Eye (tissue), 1 donor: ENCODE measurements around the gene CASP8AP2.
"Not testable (repeated sequence)": the region's sequence is repeated elsewhere in the genome, so short reads cannot be mapped to it uniquely, and the experiment has no call there.

Experiments
- DNase-seq: peaks from one replicate; pipeline ENCODE4 v3.0.0-alpha.2; 2015

The CASP8AP2 gene

DNA sequence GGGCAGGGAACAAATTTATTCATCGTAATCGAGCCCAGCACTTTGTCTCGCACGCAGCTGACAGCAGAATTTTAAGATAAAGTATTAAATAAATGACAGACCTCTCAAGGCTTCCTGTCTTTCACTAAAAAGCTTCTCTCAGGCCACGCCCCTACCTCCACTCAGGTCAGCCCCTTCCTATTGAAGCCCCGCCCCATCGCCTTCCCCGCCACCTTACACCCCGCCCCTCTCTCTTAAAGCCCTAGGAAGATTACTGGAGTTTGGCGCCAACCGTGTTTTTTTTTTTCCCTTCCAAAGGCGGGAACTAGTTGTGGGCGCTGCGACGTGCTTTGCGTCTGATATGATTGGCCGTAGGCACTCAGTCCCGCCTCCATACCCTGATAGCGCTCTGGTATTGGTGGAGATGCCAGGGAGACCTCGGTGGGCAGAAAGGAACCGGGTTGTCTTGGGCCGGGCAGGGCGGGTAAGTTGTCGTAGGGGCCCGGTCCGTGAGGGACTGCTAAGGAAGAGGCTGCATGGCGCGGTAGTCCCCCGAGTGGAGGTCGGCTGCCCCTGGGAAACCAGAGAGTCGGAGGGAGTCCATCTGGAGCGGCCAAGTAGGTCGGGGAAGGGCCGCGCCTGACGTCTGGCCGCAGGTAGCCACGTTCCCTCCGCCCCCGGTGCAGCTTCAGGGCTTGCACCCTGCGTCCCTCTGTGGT lies at the start of gene CASP8AP2:
CASP8AP2 (plus strand) TSS at position 409 of the 698 bp plus-strand sequence.
- peak; percentile 99 for DNase-seq

DNA sequence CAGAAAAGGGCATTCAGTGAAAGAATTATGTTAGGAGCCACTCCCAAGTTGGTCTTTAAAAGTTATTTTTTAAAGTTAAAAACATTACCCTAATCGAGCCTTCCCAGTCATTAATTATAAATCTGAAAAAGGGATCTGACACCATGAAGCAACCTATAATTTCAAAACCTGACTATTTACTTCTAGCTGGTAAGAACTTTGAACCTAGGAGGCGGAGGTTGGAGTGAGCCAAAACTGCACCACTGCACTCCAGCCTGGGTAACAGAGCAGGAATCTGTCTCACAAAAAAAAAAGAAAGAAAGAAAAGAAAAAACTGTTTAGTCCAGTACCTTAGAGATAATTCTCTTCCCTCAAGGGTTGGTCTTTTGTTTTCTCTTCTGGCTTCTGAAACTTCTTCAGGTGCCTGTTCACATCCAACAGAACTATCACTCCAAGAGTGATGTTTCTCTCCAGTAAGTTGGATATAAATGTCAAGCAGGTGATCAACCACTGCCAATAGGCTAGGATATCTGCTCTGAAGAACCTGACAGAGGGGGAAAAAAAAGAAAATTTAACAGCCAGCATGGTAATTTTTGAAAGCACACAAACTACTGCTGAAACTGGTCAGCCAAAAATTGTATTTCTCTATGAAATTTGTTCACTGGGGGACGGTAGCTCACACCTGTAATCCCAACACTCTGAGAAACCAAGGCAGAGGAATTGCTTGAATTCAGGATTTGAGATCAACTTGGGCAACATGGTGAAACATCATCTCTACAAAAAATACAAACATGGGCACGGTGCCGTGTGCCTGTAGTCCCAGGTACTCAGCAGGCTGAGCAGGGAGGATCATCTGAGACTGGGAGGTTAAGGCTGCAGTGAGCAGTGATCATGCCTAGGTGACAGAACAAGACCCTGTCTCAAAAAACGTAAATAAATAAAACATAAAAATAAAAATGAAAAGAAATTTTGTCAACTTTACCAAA lies 48.3 kb upstream of the CASP8AP2 start:
- no peak for DNase-seq

GRCh38 chr6:89782222-89782621 lies 47.5 kb upstream of the CASP8AP2 start:
- no peak for DNase-seq

GRCh38 chr6:89783293-89783692 lies 46.4 kb upstream of the CASP8AP2 start:
- DNase-seq = not testable (repeated sequence)

GRCh38 chr6:89784838-89785237 lies 44.8 kb upstream of the CASP8AP2 start:
- no peak for DNase-seq

GRCh38 chr6:89786970-89787369 lies 42.7 kb upstream of the CASP8AP2 start:
- DNase-seq = no peak

GRCh38 chr6:89787660-89788328 lies 41.9 kb upstream of the CASP8AP2 start:
- no peak for DNase-seq

DNA sequence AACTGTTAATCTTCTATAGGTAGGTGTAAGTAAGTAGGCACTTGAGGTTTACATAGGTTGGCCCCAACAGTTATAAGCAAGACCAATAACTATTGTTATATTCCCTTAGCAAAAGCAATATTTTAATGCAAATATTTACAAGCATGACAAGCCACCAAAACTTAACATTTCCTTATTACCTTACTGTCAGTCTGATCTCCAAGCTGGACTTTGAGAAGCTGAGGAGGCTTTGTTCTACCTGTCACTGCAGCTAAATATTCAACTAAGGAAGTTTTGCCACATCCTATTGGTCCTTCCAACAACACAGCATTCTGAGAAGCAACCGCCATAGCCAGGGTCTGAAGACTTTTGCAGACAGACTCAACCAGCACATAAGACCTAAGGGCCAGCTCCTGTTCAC lies 39.7 kb upstream of the CASP8AP2 start:
- DNase-seq = no peak

GRCh38 chr6:89790403-89790802 lies 39.3 kb upstream of the CASP8AP2 start:
- DNase-seq = no peak

DNA sequence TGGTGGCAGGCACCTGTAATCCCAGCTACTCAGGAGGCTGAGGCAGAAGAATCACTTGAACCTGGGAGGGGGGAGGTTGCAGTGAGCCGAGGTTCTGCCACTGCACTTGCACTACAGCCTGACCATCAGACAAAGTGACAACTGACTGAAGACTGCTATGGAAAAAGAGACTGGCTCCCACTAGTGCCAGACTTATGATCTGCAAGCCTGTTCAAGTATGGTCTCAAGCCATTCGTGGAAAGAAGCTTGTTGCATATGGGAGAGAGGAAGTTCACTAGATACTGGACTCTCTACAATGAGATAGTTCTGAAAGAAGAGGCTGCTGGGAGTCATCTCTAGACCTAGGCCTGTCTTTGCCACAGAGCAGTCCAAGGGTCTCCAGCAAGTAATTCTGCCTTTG lies 36.8 kb upstream of the CASP8AP2 start:
- peak; percentile 58 for DNase-seq

DNA sequence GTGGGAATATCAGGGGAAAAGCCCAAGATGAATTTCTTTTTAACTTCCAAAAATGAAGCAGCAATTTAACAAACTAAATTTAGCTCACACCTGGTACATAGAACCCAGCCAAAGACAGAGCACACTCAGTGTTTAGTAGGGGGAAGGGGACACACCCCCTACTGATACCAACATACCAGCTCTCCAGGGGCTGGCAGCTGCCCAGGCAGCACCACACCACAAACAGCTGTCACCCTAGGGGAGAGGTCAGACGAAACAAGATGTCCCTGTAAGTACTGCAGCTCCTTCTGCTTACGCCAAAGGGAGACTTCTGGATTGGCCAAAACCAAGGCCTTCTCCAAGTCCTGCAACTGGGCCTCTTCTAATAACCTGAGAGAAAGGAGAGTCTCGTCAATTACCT lies 36.1 kb upstream of the CASP8AP2 start:
- DNase-seq = no peak

DNA sequence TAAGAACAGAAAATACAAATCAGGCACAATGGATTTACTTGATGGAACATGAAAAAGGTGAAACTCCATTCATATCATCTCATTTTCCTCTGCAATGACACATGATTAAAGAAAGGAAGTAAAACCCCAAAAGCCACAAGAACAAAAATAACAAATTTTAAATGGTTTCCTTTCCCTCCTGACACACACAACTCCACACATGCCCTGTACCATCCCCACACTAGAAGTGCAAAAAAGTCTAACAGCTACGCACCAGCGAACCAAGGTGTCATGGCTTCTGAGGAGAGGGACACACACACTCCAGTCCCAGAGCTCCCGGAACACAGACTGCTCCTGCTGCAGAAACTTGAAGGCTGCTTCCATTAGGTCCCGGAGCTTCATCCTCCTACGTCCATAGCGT lies 35.4 kb upstream of the CASP8AP2 start:
- no peak for DNase-seq

- no peak for DNase-seq
Measured at GRCh38 chr6:89797317-89797716, 32.4 kb upstream of the CASP8AP2 start.

DNA sequence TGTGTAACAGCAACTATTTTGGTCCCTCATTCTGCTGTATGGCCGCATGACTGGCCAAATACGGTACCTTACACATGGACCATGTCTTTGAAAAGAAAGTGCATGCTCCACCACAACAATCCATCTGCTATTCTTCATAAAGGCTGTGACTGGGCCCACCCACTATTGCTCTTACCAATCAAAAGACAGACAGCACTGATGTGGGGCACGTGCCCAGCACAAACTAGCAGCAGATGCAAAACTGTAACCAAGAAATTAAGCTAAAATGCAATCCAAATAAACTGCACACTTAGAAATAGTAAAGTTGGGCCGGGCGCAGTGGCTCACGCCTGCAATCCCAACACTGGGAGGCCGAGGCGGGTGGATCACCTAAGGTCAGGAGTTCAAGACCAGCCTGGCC lies 30.6 kb upstream of the CASP8AP2 start:
- DNase-seq = no peak

GRCh38 chr6:89799756-89800155 lies 29.9 kb upstream of the CASP8AP2 start:
- no peak for DNase-seq

DNA sequence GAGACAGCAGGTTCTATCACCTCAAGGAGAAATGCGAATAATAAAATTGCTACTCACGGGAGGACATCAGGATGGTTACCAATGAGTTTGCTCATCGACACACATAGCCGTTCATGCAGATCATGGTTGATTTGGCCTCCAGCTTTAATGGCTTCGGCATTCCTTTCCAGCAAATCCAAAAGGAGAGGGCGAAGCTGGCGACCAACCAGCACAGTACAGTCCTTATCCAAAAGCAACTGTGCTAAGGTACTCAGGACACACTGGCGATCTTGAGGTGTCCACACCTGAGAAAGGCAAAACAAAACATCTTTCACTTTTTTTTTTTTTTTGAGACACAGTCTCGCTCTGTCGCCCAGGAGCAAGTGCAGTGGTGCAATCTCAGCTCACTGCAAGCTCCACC lies 26.4 kb upstream of the CASP8AP2 start:
- no peak for DNase-seq

DNA sequence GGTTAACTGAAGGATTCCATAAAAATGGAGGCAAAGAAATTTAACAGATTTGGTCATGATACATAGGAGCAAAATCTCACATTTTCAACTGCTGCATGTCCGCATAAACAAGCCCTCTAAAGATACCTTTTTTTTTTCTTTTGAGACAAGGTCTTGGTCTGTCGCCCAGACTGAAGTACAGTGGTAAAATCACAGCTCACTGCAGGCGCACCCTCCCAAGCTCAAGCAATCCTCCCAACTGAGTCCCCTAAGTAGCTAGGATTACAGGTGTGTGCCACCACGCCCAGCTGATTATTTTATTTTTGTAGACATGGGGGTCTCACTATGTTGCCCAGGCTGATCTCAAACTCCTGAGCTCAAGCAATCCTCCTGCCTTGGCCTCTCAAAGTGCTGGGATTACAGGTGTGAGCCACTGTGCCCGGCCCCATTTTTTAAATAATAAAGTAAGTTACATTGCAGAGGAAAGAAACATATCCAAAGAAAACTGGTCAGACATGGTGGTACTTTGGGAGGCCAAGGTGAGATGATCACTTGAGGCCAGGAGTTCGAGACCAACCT lies 23.8 kb upstream of the CASP8AP2 start:
- DNase-seq = no peak

DNA sequence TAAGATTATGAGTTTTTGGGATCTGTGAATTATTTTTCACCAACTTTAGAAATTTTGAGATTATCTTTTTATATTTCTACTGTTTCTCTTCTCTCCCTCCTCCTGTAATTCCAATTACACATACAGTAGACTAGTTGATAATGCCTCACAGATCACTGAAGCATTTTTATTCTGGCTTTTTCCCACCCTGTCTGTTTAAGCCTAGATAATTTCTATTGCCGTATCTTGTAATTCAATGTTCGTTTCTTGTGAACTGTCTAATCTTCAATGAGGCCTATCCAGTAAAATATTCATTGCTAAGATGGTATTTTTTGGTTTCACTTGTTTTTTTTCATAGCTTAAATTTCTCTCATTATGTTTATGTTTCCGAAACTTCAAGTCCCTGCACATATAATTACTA lies 22.1 kb upstream of the CASP8AP2 start:
- no peak for DNase-seq

DNA sequence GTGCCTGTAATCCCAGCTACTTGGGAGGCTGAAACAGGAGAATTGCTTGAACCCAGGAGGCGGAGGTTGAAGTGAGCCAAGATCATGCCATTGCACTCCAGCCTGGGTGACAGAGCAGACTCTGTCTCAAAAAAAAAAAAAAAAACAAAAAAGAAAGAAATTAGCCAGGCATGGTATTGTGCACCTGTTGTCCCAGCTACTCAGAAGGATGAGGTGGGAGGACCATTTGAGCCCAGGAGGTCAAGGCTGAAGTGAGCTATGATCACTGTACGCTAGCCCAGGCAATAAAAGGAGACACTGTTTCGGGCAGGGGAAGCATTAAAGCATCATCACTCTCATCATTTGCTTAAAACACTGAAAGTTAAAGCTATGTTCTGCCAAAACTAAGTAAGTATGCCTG lies 16.3 kb upstream of the CASP8AP2 start:
- not testable (repeated sequence) for DNase-seq

GRCh38 chr6:89817481-89817880 lies 12.2 kb upstream of the CASP8AP2 start:
- no peak for DNase-seq

DNA sequence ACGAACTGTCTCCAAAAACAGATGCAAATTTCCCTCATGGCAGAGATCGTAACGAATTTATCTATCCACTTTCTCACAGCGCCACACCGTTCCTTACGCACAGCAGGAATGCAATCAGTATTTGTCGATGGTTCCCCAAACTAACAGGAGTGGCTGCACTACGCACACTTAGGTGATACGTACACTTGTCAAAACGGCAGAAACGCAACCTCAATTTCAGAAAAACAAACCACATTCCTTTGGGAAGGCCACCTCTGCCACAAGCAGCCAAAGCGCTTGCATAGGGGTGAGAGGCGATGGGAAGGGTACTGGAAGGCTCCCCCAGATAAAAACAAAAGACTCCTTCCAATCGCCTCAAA lies 10.7 kb upstream of the CASP8AP2 start:
- peak; percentile 77 for DNase-seq

DNA sequence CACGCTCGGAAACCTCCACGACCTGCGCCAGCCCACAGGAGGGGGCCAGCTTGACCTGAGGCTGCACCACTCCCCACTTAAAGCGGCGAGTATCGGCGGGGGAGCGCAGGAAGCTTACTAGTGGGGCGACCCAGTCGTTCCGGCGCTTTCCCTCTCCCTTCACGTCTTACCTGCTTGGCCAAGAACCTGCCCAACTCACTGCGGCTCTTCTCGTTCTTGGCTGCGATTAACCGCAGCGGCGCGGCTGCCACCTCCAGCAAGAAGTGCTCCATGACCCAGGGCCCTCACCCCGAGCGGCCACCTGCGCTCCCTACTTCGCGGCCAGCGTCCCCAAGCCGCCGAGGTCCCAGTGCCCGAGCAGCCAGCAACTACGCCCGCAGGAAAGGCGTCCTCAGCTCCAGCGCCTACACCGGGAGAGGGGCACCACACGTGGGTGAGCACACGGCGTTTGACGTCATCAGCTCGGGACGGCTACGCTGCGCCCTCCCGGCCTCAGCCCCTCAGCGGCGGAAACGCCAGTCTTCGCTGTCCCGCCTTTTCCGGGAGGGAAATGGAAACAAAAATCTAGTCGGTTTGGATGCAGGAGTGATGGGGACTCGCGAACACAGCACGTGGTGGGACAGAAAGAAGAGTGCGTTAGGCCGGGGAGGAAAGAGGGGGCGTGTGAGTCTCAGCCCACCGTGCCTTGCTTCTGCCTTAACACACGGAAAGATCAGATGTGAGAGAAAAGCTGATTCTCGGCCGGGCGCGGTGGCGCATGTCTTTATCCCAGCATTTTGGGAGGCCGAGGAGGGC lies 10.1 kb upstream of the CASP8AP2 start, which contains the start of gene MDN1:
MDN1 (minus strand) TSS at position 459 of the 795 bp plus-strand sequence; CDS start at position 272, 187 bp downstream.
- DNase-seq = peak; percentile 98
